Measurements from ENCODE around the gene ASPG.

Gene ASPG

GRCh38 chr14:104085032-104085888 lies at the start of gene ASPG:
TSS of gene ASPG (plus strand) at chr14:104085700. CDS start at chr14:104085771, 71 bp downstream.
- DNase-seq (ENCODE audit: low read depth), result no peak

- no peak for DNase-seq (ENCODE audit: low read depth)
These were observed 49.3 kb upstream of the ASPG start for GRCh38 chr14:104036212-104036611.

- DNase-seq (ENCODE audit: low read depth), result no peak
These were observed 48.4 kb upstream of the ASPG start for GRCh38 chr14:104037074-104037473.

GRCh38 chr14:104037903-104038302 lies 47.6 kb upstream of the ASPG start:
- DNase-seq (ENCODE audit: low read depth), result no peak

GRCh38 chr14:104039214-104039613 lies 46.3 kb upstream of the ASPG start:
- DNase-seq (ENCODE audit: low read depth), result no peak

DNA sequence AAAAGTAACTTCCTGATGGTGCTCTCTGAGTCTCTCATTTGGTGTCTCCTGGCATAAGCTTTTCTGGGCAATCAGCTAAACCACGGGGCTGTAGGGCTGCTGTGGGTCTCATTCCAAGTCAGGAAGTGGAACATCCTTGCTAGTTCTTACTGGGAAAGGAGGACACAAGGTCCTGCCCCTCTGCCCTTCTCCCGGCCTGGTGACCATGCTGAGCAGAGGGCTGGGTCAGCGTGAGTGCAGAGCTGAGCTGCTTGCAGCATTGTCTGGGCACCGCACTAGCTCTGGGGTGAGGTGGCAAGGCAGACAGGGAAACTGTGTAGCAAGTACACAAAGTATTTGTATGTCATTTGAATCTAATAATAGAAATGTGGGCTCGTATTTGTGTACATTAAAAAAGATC lies 45.0 kb upstream of the ASPG start:
- DNase-seq (ENCODE audit: low read depth), result no peak

GRCh38 chr14:104041430-104042104 lies 43.9 kb upstream of the ASPG start:
- no peak for DNase-seq (ENCODE audit: low read depth)

DNA sequence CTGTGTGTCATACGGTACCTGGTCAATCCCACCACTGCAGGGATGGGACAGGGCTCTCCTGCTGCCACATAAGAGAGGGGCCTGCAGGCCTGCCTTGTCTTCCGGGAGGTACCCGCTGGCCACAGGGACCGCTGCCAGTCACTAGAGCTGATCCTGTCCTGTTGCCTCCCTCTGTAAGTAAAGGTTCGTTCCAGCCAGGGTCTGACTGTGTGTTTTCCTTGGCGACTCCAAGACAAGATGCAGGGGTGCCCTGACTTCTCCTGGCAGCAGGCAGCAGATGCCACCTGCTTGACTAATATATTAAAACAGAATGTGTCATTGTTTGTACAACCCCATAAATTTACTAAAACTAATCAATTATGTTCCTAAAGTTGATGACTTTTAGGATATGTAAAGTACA lies 41.5 kb upstream of the ASPG start:
- DNase-seq (ENCODE audit: low read depth), result no peak

DNA sequence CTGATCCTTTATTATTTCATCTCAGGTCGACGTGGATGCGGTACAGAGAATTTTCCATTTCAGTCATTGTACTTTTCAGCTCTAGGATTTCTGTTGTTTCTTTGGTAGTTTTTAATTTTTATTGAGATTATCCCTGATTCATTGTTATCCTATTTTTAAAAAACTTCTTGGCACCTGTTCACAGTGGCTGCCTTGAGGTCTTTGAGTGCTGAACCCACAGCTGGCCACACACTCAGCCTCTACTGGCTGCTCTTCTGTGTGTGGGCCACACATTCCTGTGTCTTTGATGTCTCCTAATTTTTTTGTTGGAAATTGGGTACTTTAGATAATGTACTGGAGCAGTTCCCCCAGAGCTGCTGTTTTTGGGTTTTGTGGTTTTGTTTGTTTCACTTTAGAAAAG lies 37.7 kb upstream of the ASPG start:
- no peak for DNase-seq (ENCODE audit: low read depth)

GRCh38 chr14:104048758-104049507 lies 36.6 kb upstream of the ASPG start:
- DNase-seq (ENCODE audit: low read depth), result no peak

DNA sequence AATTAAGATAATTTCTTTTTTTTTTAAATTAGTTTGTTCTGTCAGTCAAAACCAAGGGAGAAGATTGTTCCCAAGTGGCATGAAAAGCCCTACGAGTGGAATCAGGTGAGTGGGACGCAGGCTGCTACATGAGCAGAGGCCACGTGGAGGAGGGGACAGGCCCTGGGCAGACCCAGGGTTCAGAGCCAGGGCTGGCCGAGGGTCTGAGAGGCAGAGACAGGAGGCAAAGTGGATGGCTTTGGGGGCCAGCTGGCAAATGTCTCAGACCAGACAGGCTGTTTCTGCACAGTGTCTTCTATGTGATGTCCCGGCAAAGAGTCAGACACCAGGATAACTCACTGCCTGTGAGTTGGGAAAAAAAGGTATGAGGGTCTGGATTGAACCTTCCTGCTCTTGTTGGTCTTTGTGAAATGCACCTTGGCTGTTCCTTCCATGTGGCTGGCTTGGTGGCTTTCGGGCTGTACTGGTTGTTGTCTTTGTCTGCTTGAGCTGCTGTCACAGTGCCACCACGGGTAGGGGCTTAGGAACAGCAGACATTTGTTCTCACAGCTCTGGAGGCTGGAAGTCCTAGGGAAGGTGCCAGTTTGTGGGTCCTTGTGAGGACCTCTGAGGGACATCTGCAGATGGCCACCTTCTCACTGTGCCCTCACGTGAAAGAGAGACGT lies 35.8 kb upstream of the ASPG start:
- no peak for DNase-seq (ENCODE audit: low read depth)

DNA sequence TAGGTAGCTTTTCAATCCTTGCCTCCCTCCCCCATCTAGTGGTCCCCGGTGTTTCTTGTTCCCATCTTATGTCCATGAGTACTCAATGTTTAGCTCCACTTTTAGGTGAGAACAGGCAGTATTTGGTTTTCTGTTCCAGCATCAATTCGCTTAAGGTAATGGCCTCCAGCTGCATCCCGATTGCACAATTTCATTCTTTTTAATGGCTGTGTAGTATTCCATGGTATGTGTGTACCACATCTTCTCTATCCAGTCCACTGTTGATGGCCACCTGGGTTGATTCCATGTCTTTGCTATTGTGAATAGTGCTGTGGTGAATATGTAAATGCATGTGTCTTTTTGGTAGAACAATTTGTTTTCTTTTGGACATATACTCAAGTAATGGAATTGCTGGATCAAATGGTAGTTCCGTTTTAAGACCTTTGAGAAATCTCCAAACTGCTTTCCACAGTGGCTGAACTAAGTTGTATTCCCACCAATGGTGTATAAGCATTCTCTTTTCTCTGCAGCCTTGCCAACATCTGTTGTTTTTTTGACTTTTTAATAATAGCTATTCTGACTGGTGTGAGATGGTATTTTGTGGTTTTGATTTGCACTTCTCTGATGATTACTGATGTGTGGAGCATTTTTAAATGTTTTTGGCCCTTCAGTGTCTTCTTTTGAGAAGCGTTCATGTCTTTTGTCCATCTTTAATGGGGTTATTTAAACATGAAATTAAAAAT lies 34.2 kb upstream of the ASPG start:
- DNase-seq (ENCODE audit: low read depth), result no peak

DNA sequence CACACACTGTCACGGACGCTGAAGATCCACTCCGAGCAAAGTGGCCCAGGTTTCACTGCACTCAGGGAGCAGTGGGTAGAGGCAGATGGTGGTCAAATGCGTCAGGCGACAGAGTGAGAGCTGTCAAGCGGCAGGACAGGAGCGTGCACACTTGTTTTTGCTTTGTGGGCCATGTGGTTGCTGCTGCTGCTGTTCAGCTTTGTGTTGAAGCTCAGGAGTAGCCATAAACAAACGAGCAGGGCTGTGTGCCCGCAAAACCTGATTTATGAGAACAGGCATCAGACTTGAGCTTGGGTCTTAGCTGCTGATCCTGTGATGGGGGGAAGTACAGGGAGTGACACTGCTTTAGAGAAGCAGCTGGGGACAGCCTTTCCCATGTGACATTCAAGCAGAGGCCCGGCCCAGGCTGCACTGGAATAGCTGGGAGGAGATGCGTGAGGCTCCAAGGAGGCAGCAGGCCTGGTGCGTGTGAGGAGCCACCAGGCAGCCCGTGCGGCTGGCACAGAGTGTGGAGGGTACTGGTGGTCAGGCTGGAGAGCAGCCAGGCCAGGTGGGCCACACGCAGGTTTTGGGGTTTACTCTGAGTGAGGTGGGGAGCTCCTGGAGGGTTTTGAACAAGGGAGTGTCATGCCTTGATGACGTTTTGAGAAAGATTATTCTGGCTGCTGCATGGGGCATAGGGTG lies 31.1 kb upstream of the ASPG start:
- no peak for DNase-seq (ENCODE audit: low read depth)

DNA sequence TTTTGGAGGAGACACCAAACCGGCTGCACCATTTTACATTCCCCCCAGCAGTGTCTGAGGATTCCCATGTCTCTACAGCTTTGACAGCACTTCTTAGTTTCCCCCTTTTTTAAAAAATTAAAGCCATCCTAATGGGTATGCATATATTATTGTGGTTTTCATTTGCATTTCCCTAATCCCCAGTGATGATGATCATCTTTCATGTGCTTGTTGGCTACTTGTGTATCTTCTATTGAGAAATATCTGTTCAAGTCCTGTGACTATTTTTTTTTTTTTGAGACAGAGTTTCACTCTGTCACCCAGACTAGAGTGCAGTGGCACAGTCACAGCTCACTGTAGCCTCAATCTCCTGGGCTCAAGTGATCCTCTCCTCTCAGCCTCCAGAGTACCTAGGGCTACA lies 23.2 kb upstream of the ASPG start:
- no peak for DNase-seq (ENCODE audit: low read depth)

DNA sequence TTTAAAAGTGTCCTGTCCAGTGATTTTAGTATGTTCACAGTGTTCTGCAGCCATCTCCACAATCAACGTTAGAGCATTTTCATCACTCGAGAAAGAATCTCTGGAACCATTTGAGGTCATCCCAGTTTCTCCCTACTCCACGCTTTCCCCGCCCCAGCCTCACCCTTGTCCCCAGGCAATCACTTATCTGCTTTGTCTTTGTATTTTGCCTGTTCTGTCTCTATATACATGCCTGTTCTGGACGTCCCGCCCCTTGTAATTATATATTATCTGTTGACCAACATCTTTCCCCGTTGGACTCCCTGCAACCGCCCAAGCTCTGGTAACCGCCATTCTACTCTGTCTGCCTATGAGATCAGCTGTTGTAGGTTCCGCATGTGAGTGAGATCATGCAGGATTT lies 21.5 kb upstream of the ASPG start:
- no peak for DNase-seq (ENCODE audit: low read depth)

DNA sequence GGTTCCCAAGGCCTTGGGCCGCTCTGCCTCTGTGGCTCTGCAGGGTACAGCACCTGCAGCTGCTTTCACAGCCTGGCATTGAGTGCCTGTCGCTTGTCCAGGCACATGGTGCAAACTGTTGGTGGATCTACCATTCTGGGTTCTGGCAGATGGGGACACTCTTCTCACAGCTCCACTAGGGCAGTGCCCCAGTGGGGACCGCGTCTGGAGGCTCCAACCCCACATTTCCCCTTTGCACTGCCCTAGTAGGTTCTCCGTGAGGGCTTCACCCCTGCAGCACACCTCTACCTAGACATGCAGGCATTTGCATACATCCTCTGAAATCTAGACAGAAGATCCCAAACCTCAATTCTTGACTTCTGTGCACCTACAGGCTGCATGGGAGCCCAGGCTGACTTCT lies 19.2 kb upstream of the ASPG start:
- no peak for DNase-seq (ENCODE audit: low read depth)

GRCh38 chr14:104066719-104067295 lies 18.7 kb upstream of the ASPG start:
- DNase-seq (ENCODE audit: low read depth), result no peak

DNA sequence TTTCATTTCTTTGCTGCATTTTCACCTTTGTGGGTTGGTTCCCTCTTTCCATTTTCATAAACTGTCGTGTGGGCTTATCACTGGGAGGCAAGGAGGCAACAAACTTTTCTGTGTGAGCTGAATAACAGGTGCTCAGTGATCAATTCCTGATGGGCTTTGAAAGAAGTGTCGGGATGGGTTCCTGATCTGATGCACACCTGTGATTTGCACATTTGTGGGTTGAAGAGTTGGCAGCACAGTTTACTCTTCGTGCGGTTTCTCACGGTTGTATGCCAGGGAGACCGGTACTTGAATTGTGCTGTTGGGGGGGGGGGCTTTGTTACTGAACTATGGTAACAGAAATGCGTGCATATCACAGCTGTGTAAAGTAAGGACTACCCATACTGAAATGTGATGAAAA lies 16.0 kb upstream of the ASPG start:
- no peak for DNase-seq (ENCODE audit: low read depth)

GRCh38 chr14:104072586-104072985 lies 12.9 kb upstream of the ASPG start:
- no peak for DNase-seq (ENCODE audit: low read depth)

GRCh38 chr14:104073764-104074163 lies 11.7 kb upstream of the ASPG start:
- no peak for DNase-seq (ENCODE audit: low read depth)
